ENCODE measurements around the gene CSPG5.
A peak's percentile ranks its signal among the peaks of the same experiment; 100 is the strongest.

CSPG5 gene

DNA sequence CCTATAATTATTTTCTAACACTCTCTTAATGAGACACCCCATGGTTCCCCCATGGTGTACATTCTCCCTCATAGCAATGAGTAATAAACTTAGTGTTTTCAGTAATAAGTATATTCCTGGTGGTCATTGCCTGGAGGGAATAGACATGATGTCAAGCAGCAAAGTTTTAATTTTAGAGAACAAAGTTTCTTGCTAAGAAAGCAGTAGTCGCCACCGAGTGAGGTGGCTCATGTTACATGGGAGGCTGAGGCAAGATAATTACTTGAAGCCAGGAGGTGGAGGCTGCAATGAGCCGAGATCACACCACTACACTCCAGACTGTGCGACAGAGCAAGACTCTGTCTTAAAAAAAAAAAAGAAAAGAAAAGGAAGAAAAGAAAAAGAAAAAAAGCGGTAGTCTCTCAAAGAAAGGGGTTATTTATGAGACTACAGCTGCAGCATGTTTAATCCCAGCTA lies 62.8 kb downstream of the CSPG5 start:
- no peak for DNase-seq (ENCODE audit: low read depth)
- TF ChIP-seq, protein P1, sequence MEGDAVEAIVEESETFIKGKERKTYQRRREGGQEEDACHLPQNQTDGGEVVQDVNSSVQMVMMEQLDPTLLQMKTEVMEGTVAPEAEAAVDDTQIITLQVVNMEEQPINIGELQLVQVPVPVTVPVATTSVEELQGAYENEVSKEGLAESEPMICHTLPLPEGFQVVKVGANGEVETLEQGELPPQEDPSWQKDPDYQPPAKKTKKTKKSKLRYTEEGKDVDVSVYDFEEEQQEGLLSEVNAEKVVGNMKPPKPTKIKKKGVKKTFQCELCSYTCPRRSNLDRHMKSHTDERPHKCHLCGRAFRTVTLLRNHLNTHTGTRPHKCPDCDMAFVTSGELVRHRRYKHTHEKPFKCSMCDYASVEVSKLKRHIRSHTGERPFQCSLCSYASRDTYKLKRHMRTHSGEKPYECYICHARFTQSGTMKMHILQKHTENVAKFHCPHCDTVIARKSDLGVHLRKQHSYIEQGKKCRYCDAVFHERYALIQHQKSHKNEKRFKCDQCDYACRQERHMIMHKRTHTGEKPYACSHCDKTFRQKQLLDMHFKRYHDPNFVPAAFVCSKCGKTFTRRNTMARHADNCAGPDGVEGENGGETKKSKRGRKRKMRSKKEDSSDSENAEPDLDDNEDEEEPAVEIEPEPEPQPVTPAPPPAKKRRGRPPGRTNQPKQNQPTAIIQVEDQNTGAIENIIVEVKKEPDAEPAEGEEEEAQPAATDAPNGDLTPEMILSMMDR (IDR thresholded peaks at IDR 0.05; ENCODE audit: insufficient read depth, low read depth, low read length, missing control alignments): no peak
- H3K4me3 ChIP-seq (ENCODE audit: low read length): no peak overlapping the region

DNA sequence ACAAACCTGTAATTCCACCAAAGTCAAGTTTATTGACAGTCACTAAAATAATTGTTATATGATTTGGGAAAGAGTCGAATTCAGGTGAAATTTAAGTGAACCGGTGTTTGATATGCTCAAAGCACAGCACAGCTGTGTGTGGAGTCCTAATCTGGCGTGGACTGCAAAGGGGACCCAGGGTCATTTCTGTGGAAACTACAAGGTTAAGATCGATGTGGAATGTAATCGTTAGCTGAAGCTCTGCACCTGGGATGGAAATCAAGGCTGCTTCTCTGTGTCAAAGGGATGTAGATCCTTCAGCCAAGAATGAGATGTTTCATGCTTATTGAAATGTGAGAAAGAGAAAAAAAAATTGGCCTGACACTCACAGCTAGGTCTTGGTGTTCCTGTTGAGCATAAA lies 63.6 kb downstream of the CSPG5 start:
- no peak for DNase-seq (ENCODE audit: low read depth)
- TF ChIP-seq, protein P1 (IDR thresholded peaks at IDR 0.05; ENCODE audit: insufficient read depth, low read depth, low read length, missing control alignments): no peak
- H3K4me3 ChIP-seq (ENCODE audit: low read length): no peak overlapping the region

DNA sequence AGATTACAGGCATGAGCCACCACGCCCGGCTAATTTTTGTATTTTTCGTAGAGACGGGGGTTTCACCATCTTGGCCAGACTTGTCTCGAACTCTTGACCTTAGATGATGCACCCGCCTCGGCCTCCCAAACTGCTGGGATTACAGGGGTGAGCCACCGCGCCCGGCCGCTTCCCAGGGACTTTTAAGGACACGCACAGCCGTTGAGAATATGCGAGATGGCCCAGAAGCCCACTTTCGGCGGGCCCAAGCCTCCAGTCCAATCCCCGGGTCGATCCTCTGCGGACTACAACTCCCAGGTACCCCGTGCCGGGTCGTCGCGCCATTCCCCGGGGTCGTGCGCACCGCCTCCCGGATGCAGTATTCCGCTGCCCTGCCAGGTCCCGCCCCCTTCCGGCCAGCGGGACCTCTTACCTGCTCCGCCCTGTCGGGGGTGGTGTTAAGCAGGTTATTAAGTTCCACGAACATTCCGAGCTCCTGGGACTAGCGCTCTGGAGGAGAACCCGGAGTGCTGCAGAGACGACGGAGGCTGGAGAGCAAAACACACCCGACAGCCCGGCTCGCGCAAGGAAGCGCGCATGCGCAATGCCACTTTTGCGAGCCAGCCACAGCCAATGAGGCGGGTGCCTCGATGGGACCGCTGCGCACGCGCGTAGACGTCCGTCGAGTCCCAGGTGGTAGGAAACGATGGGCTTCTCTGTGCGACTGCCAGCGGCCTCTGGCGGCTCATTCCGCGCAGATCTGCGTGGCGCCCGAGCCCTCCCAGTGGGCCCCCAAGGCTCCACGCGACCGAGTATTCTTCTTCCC lies 65.3 kb downstream of the CSPG5 start, which contains the start of gene ELP6:
ELP6 (minus strand) TSS at position 588 of the 805 bp plus-strand sequence; CDS start at position 466, 122 bp downstream.
- H3K4me3 ChIP-seq (ENCODE audit: low read length): peak within 1 kb of the TSS; percentile 80
- peak; percentile 96 for DNase-seq (ENCODE audit: low read depth)
- TF ChIP-seq, protein P1 (IDR thresholded peaks at IDR 0.05; ENCODE audit: insufficient read depth, low read depth, low read length, missing control alignments): peak; percentile 45

DNA sequence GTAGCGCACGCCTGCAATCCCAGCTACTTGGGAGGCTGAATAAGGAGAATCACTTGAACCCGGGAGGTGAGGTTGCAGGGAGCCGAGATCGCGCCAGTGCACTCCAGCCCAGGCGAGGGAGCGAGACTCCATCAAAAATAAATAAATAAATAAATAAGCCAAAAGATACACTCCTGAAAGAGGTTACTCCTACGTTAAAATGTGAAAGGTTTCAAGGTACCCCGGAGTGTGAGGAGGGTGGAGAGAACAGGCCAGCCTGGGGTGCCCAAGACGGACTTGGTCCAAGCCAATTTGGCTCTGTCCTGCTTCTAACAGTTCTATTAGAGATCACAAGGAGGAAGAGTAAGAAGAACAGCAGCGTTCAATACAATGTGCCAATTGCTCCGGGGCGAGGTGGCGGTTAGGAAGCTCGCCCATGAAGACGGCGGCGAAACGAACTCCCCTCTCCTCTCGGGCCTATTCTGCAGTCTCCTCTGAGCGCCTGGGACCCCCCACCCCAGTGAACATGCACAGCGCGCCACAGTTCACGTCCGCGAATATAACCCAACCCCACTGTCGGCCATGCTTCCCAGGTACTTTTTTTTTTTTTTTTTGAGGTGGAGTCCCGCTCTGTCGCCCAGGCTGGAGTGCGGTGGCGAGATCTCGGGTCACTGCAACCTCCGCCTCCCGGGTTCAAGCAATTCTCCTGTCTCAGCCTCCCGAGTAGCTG lies 66.1 kb downstream of the CSPG5 start:
- TF ChIP-seq, protein P1 (IDR thresholded peaks at IDR 0.05; ENCODE audit: insufficient read depth, low read depth, low read length, missing control alignments): no peak
- peak; percentile 27 for DNase-seq (ENCODE audit: low read depth)
- peak overlapping the region; percentile 80 for H3K4me3 ChIP-seq (ENCODE audit: low read length)
